ENCODE results near the gene SEPTIN7. TPM values are rescaled to one million over a fixed set of nuclear protein-coding genes. Genes with fewer than 3 reads are reported as not detected.

Gene SEPTIN7
- total and polyA plus RNA-seq, 4 donors: 101 to 296 (median 132) TPM

GRCh38 chr7:35802649-35803048, 1.8 kb downstream of the SEPTIN7 start:
- no peak for TF ChIP-seq CTCF (IDR thresholded peaks at IDR 0.05; ENCODE audit: control extremely low read depth, extremely low read depth)
- DNase-seq (peak in 1 of 3 donors; percentile 27), ATAC-seq (ENCODE audit: insufficient read depth, low FRiP score) (no peak)
- Histone ChIP-seq H3K4me3 (no peak overlapping the region), H3K9ac (ENCODE audit: insufficient read depth in 1 of 2, low read length in 2 of 2) (peak overlapping the region in 1 of 2 donors; percentile 84), H3K27ac (ENCODE audit: low read depth in 1 of 2, low read length in 1 of 2) (no peak overlapping the region), H3K36me3 (ENCODE audit: control insufficient read depth in 4 of 4, insufficient read depth in 4 of 4, low read length in 4 of 4) (peaks cover 0 to 4% (median 0%) of the 10 kb centered on the region in 4 donors), H3K27me3 (ENCODE audit: control insufficient read depth in 3 of 3, insufficient read depth in 3 of 3, low read length in 2 of 3) (no peaks in the 10 kb centered on the region), H3K9me3 (ENCODE audit: control insufficient read depth in 4 of 4, insufficient read depth in 3 of 4, low read length in 3 of 4) (no peaks in the 10 kb centered on the region), H3K4me1 (ENCODE audit: control insufficient read depth in 5 of 5, insufficient read depth in 5 of 5, low read length in 5 of 5) (peaks cover 2 to 27% (median 20%) of the 10 kb centered on the region in 5 donors)
- 10 to 13% methylated on average over 3 of the region's 3 CpGs for WGBS, 2 donors

DNA sequence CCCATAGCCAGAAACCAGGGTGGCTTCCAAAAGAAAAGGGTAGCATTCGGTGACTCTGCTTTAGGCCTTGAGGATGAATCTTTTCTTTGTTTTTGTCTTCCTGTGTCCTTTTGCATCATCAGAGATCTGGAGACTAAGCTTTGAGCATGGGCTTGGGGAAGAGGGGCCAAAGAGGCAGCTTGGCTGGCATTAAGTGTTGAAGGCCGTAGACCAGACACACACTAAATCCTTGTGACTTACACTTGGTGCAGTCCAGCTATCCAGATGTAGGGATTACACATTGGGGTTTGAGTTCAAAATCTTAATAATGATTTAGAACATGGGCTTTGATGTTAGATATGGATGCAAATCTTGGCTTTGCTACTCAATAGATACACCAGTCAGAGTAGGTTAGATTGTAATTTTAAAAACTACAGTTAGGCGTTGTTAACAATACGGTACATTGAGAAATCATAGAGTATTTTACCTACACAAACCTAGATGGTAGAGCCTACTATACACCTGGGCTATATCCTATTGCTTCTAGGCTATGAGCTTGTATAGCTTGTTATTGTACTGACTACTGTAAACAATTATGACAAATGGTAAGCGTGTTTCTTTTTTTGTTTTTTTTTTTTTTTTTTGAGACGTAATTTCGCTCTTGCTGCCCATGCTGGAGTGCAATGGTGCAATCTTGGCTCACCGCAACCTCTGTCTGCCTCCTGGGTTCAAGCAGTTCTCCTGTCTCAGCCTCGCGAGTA, 3.5 kb downstream of the SEPTIN7 start:
- WGBS, 2 donors: 92 to 94% methylated on average over 10 of the region's 10 CpGs
- ATAC-seq (ENCODE audit: insufficient read depth, low FRiP score): no peak
- H3K27me3 ChIP-seq (ENCODE audit: control insufficient read depth in 3 of 3, insufficient read depth in 3 of 3, low read length in 2 of 3): no peaks in the 10 kb centered on the region
- H3K4me1 ChIP-seq (ENCODE audit: control insufficient read depth in 5 of 5, insufficient read depth in 5 of 5, low read length in 5 of 5): peaks cover 2 to 31% (median 20%) of the 10 kb centered on the region in 5 donors
- no peak for TF ChIP-seq CTCF (IDR thresholded peaks at IDR 0.05; ENCODE audit: control extremely low read depth, extremely low read depth)
- H3K4me3 ChIP-seq: no peak overlapping the region
- H3K36me3 ChIP-seq (ENCODE audit: control insufficient read depth in 4 of 4, insufficient read depth in 4 of 4, low read length in 4 of 4): peaks cover 0 to 4% (median 1%) of the 10 kb centered on the region in 4 donors
- H3K9ac ChIP-seq (ENCODE audit: insufficient read depth in 1 of 2, low read length in 2 of 2): no peak overlapping the region
- no peak for DNase-seq
- H3K9me3 ChIP-seq (ENCODE audit: control insufficient read depth in 4 of 4, insufficient read depth in 3 of 4, low read length in 3 of 4): no peaks in the 10 kb centered on the region
- no peak overlapping the region for H3K27ac ChIP-seq (ENCODE audit: low read depth in 1 of 2, low read length in 1 of 2)

DNA sequence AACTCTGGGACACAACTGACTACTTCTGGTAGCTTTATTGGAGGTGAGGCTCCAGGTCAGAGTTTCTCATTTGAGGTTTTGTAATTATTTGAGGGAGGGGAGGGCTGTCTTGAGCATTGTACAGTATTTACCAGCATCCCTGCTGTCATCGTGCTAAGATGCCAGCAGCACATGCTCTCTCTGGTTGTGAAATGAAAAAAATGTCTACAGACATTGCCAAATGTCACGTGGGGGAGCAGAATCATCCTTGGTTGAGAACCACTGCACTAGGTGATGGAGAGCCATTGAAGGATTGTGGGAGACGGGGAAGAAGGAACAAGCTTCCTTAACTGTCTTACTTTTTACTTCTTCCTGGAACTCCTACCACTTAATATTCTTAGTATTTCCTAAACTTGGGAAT, 5.0 kb downstream of the SEPTIN7 start:
- WGBS, 2 donors: 23 to 38% methylated on average over 3 of the region's 3 CpGs

More for the DNA sequence above, 5.0 kb downstream of the SEPTIN7 start:
- no peak for ATAC-seq (ENCODE audit: insufficient read depth, low FRiP score)
- H3K36me3 ChIP-seq (ENCODE audit: control insufficient read depth in 4 of 4, insufficient read depth in 4 of 4, low read length in 4 of 4): peaks cover 0 to 2% (median 0%) of the 10 kb centered on the region in 4 donors
- no peak for DNase-seq
- H3K4me3 ChIP-seq: no peak overlapping the region
- H3K27ac ChIP-seq (ENCODE audit: low read depth in 1 of 2, low read length in 1 of 2): no peak overlapping the region
- peaks cover 3 to 36% (median 15%) of the 10 kb centered on the region in 5 donors for H3K4me1 ChIP-seq (ENCODE audit: control insufficient read depth in 5 of 5, insufficient read depth in 5 of 5, low read length in 5 of 5)
- no peak overlapping the region for H3K9ac ChIP-seq (ENCODE audit: insufficient read depth in 1 of 2, low read length in 2 of 2)
- H3K27me3 ChIP-seq (ENCODE audit: control insufficient read depth in 3 of 3, insufficient read depth in 3 of 3, low read length in 2 of 3): no peaks in the 10 kb centered on the region
- TF ChIP-seq CTCF (IDR thresholded peaks at IDR 0.05; ENCODE audit: control extremely low read depth, extremely low read depth): no peak
- H3K9me3 ChIP-seq (ENCODE audit: control insufficient read depth in 4 of 4, insufficient read depth in 3 of 4, low read length in 3 of 4): no peaks in the 10 kb centered on the region
